ENCODE data around the gene DCST1.
A peak's percentile ranks its signal among the peaks of the same experiment; 100 is the strongest.

Gene DCST1

DNA sequence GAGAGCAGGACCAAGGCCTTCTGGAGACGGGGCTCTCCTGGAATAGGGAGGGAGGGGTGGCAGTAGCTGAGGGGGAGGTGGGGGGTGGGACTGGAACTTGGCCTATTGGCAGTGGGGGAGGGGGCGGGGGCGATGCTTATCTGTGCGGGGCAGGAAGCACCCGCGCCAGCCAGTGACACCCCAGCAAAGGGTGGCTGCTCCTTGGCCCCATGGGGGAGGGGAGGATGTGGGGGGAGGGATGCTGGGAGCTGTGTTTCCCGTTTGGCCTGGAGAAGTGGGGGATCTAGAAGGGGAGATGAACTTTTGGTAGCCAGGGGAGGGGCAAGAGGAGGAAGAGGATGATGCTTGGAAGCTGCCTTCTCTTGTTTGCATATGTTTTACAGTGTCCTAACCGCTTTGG is 20.0 kb upstream of the DCST1 start:
- DNase-seq: no peak

GRCh38 chr1:155014709-155015508 is 18.7 kb upstream of the DCST1 start:
- no peak for DNase-seq

GRCh38 chr1:155015527-155016230 is 17.9 kb upstream of the DCST1 start:
- DNase-seq: no peak

DNA sequence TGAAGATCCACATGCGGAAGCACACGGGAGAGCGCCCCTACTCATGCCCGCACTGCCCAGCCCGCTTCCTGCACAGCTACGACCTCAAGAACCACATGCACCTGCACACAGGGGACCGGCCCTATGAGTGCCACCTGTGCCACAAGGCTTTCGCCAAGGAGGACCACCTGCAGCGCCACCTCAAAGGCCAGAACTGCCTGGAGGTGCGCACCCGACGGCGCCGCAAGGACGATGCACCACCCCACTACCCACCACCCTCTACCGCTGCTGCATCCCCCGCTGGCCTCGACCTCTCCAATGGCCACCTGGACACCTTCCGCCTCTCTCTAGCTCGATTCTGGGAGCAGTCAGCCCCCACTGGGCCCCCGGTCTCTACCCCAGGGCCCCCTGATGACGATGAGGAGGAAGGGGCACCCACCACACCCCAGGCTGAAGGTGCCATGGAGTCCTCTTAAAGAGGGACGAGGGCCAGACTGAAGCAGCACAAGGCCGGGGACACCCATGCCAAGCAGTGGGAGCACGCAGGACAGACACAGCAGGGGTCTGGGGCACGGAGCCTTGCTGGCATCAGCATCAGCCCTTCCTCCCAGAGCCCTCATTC is 17.3 kb upstream of the DCST1 start:
- DNase-seq: no peak

- peak; percentile 66 to 72 for DNase-seq
Measured at GRCh38 chr1:155017041-155017945, 16.3 kb upstream of the DCST1 start.

GRCh38 chr1:155017946-155018316 is 15.7 kb upstream of the DCST1 start:
- DNase-seq: no peak

GRCh38 chr1:155018617-155019348 is 14.8 kb upstream of the DCST1 start:
- no peak for DNase-seq

GRCh38 chr1:155019377-155020245 is 14.0 kb upstream of the DCST1 start:
- DNase-seq: no peak

DNA sequence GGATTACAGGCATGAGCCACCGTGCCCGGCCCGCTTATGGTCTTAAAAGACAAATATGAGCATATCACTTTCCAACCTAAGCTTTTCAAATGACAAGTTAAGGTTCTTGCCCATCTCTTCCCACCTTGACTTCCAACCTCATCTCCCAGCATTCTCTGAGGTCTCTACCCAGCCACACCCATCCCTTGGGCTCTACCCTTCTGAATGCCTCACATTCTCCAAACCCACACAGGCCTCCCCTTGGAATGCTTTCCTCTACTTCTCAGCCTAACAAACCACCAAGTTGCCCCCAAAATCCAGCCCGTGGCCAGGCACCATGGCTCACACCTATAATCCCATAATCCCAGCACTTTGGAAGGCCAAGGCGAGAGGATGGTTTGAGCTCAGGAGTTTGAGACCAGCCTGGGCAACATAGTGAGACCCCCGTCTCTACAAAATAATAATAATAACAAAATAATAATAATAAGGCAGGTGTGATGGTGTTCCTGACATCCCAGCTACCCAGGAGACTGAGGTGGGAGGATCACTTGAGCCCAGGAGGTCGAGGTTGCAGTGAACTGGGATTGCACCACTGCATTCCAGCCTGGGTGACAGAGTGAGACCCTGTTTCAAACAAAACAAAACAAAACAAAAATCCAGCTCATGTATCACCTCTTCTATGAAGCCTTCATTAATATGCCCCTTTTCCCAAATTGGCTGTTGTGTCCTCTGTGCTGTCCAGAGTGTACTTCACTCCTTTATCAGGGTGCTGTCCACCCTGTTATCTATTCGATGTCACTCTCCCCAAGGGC is 11.3 kb upstream of the DCST1 start:
- DNase-seq: no peak

GRCh38 chr1:155022927-155023236 is 10.7 kb upstream of the DCST1 start:
- DNase-seq: peak in 1 of 2 donors; percentile 50

DNA sequence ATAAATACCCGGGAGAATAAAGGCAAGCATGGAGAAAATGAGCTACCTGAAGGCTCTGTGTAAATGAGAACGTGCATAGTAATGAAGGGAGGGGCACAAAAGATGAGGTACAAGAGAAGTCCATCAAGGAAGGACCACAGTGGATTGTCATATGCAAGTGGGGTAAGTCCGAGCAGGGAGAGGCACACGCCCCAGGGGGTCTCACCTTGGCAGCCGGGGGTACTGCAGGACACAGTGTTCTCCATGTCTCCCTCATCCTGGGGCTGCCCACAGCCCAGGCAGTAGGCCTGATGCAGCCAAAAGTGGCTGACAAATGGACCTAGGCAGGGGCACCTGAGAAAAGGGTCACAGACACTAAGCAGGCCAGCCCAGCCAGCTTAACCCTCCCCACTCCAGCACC is 10.0 kb upstream of the DCST1 start:
- DNase-seq: no peak

DNA sequence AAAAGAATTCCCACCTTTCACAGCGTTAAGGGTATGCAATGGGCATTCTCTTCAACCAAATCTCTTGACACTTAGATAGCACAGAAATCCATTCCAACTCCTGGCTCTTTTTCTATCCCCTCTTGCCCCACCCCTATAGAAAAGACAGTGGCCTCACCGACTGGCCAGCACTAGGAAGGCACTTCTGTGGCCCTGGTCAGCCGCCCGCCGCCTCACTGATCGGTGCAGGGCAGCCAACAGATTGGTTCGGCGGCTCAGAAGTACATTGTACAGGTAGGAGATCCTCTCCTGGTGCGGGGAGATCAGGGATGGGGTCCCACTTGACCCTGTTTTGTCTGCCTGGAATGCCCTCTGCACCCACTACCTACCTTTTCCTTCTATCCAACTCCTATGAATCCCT is 9.3 kb upstream of the DCST1 start:
- no peak for DNase-seq

DNA sequence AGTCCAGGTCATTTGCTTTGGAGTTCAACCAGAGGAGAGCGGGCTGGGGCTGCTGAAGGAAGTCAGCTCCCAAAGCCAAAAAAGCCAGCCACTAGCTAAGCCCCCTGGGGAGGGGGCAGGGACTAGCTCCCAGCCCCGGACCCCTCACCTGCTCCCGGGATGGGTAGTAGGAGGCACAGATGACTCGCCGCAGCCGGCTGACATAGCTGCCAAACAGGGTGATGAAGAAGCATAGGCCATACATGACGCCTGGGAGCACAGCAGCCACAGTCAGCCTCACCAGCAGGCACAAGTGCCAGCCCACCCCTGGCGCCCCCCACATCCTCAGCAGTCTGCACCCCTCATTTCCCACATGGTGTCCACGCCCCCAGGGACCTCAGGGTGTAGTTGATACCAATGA is 7.5 kb upstream of the DCST1 start:
- DNase-seq: no peak

- DNase-seq: no peak
Measured at GRCh38 chr1:155026588-155026987, 7.0 kb upstream of the DCST1 start.

- no peak for DNase-seq
Measured at GRCh38 chr1:155029513-155030242, 3.9 kb upstream of the DCST1 start.

GRCh38 chr1:155030243-155030795 is 3.3 kb upstream of the DCST1 start:
- no peak for DNase-seq

DNA sequence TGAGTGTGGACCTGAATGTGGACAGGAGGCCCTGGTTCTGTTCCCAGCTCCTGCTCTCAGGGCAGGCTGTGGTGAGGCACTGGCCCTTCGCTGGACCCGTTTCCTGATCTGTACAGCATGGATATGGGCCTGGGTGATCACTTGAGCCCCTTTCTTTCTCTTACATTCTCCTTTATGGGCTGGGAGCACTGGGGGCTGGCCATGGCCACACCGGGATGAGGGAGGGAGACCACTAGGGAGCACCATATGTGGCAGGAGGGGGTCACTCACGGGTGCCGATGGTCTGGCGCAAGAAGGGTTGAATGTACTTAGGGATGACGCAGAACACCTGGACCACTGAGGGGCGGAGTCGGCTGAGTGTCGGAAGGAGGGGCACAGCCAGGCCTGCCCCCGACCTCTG is 2.7 kb upstream of the DCST1 start:
- no peak for DNase-seq

- no peak for DNase-seq
Measured at GRCh38 chr1:155032886-155033285, 738 bp upstream of the DCST1 start.
